HepG2 (cell line): ENCODE measurements around the gene DNAJC30. TPM values are rescaled to one million over a fixed set of nuclear protein-coding genes. Genes with fewer than 3 reads are reported as not detected.

Experiments
- AKNA ChIP-seq: sonication (generic); formaldehyde crosslinking; IDR thresholded peaks from 2 replicates; pipeline ENCODE4 v1.4.0; 2020; ENCODE audit warnings: missing genetic modification reagents, borderline replicate concordance
- ATF7-NPFF ChIP-seq: sonication (generic); formaldehyde crosslinking; IDR thresholded peaks from 2 replicates; pipeline ENCODE4 v1.8.1; 2023; ENCODE audit warnings: mild to moderate bottlenecking, low read depth, missing genetic modification reagents, moderate library complexity
- GFI1 ChIP-seq: sonication (generic); formaldehyde crosslinking; IDR thresholded peaks from 2 replicates; pipeline ENCODE4 v1.5.0; 2020; ENCODE audit warnings: missing genetic modification reagents, mild to moderate bottlenecking, borderline replicate concordance
- GZF1 ChIP-seq: sonication (generic); formaldehyde crosslinking; IDR thresholded peaks from 2 replicates; pipeline ENCODE4 v1.5.1; 2020; ENCODE audit warnings: mild to moderate bottlenecking, missing genetic modification reagents
- KMT2A ChIP-seq: sonication (generic); formaldehyde crosslinking; IDR thresholded peaks from 2 replicates; pipeline ENCODE4 v1.4.0; 2020; ENCODE audit warnings: missing genetic modification reagents
- MAZ ChIP-seq, 2 experiments: sonication (generic) in 1 of 2; formaldehyde crosslinking in 1 of 2; IDR thresholded peaks; 2 replicates each; pipeline versions ENCODE4 v1.5.0 to v1.6.1; 2012 to 2020; ENCODE audit warnings: low read depth in 2 of 2, mild to moderate bottlenecking in 2 of 2, borderline replicate concordance in 1 of 2, improper control_type of control experiment in 1 of 2, low read length in 1 of 2, missing genetic modification reagents in 1 of 2, moderate library complexity in 1 of 2
- MTERF4 ChIP-seq: sonication (generic); formaldehyde crosslinking; IDR thresholded peaks from 2 replicates; pipeline ENCODE4 v1.8.0; 2023; ENCODE audit warnings: mild to moderate bottlenecking, missing genetic modification reagents
- PBX3 ChIP-seq: sonication (generic); formaldehyde crosslinking; IDR thresholded peaks from 2 replicates; pipeline ENCODE4 v1.8.1; 2023; ENCODE audit warnings: missing genetic modification reagents, inconsistent platforms, borderline replicate concordance
- SIN3B ChIP-seq: fragments of 150-350 bp; IDR thresholded peaks from 2 replicates; pipeline ENCODE4 v1.6.1; 2014; ENCODE audit warnings: low read length
- THAP7 ChIP-seq: sonication (generic); formaldehyde crosslinking; IDR thresholded peaks from 2 replicates; pipeline ENCODE4 v1.8.1; 2023; ENCODE audit warnings: mild to moderate bottlenecking, missing genetic modification reagents
- YEATS2 ChIP-seq: sonication (generic); formaldehyde crosslinking; IDR thresholded peaks from 2 replicates; pipeline ENCODE4 v1.4.0; 2020; ENCODE audit warnings: missing genetic modification reagents, borderline replicate concordance
- YEATS4 ChIP-seq: sonication (generic); formaldehyde crosslinking; IDR thresholded peaks from 2 replicates; pipeline ENCODE4 v1.4.0; 2020; ENCODE audit warnings: missing genetic modification reagents, borderline replicate concordance
- ZBTB33 ChIP-seq: sonication (generic); formaldehyde crosslinking; IDR thresholded peaks from 2 replicates; pipeline ENCODE4 v1.4.0; 2020; ENCODE audit warnings: missing genetic modification reagents
- ZNF180 ChIP-seq: sonication (generic); formaldehyde crosslinking; IDR thresholded peaks from 2 replicates; pipeline ENCODE4 v1.4.0; 2020; ENCODE audit warnings: low read depth, missing genetic modification reagents, borderline replicate concordance
- ZNF770 ChIP-seq: sonication (generic); formaldehyde crosslinking; IDR thresholded peaks from 2 replicates; pipeline ENCODE4 v1.5.0; 2020; ENCODE audit warnings: mild to moderate bottlenecking, missing genetic modification reagents
- polyA plus RNA-seq, 8 experiments: library from polyadenylated mRNA; depleted of rRNA in 3 of 8; stranded (reverse) in 7 of 8; unstranded in 1 of 8; fragments of >200 nt; fragmentation: Illumina TruSeq in 4 of 8; extraction: Trizol in 4 of 8; gene quantifications; 2 replicates each; pipeline versions ENCODE4 v1.2.1 to v1.2.3, GENCODE V29; 2011 to 2016; ENCODE audit warnings: low read depth in 4 of 8, missing spikeins in 1 of 8, mixed read lengths in 1 of 8; ENCODE audit not compliant: insufficient read depth in 1 of 8
- total RNA-seq, 5 experiments: library from RNA; depleted of rRNA; stranded (reverse); fragments of >200 nt; fragmentation: Illumina TruSeq; extraction: Trizol; gene quantifications; 2 replicates each; pipeline ENCODE4 v1.2.3, GENCODE V29; 2016; ENCODE audit warnings: low read depth in 1 of 5

The DNAJC30 gene
- total and polyA plus RNA-seq, 2 of the 13 experiments (the other 11 are each of a cell fraction or from before 2014, with no cell fraction given), result 3.3 to 3.8 TPM

GRCh38 chr7:73667344-73668102 lies 15.7 kb downstream of the DNAJC30 start, which contains the start of gene VPS37D (continued):
- TF ChIP-seq PBX3 (CRISPR knock-in tag), result no peak
- no peak for TF ChIP-seq THAP7
- TF ChIP-seq MAZ (IDR thresholded peaks at IDR 0.05; ENCODE audit: borderline replicate concordance, low read depth, low read length), result peak; percentile 74
- peak; percentile 45; the same call in 1 of the 2 replicates for TF ChIP-seq MAZ (CRISPR knock-in tag; IDR thresholded peaks at IDR 0.05; ENCODE audit: low read depth)
- TF ChIP-seq SIN3B, result no peak
- TF ChIP-seq AKNA, result no peak
- peak; percentile 81 for TF ChIP-seq ZNF770 (CRISPR knock-in tag)
- TF ChIP-seq YEATS2, result no peak
- peak; percentile 31; the same call in 1 of the 2 replicates for TF ChIP-seq YEATS4 (CRISPR knock-in tag)
- TF ChIP-seq ZBTB33 (CRISPR knock-in tag), result 0 out of 2 replicates have a peak, but pooled peaks have one; percentile 36
- no peak for TF ChIP-seq GZF1 (CRISPR knock-in tag)
- TF ChIP-seq KMT2A, result no peak
- no peak for TF ChIP-seq MTERF4
- peak; percentile 55; the same call in 1 of the 2 replicates for TF ChIP-seq GFI1 (CRISPR knock-in tag)
- peak; percentile 62; the same call in 1 of the 2 replicates for TF ChIP-seq ATF7-NPFF
- TF ChIP-seq ZNF180 (CRISPR knock-in tag), result no peak
